Measurements from ENCODE around the gene TFR2. TPM values are rescaled to one million over a fixed set of nuclear protein-coding genes. Genes with fewer than 3 reads are reported as not detected.

The TFR2 gene
- total RNA-seq, 1 donor from 2014 or later: 0.25 TPM

DNA sequence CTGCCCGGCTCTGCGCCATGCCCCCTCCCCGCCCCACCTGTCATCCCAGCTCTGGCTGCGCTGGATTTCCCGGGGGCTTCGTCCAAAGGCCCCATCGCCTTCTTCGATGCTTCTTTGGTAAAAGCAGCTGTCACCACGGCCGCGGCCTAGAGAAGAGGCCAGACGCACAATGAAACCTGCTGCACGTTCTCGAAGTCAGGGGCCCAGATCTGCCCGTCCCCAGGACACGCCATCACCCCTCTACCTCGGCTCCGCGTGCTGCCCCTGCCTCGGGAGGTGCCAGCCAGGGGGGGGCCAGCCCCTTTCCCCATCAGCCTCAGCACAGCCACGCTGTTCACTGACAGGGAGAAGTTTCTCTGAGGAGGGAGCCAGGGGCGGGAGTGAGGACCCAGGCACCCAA, 45.9 kb upstream of the TFR2 start:
- no peaks in the 10 kb centered on the region for H3K9me3 ChIP-seq
- TF ChIP-seq POLR2AphosphoS5 (IDR thresholded peaks at IDR 0.05; ENCODE audit: insufficient read depth in 1 of 2, low read depth in 1 of 2) (no peak), POLR2A (IDR thresholded peaks at IDR 0.05) (no peak), CTCF (IDR thresholded peaks at IDR 0.05) (no peak)
- no peak overlapping the region for H3K4me3 ChIP-seq
- peaks cover 4 to 63% of the 10 kb centered on the region in 2 donors for H3K36me3 ChIP-seq
- peaks cover 48% of the 10 kb centered on the region for H3K4me1 ChIP-seq
- no peak overlapping the region for H3K27ac ChIP-seq
- no peaks in the 10 kb centered on the region for H3K27me3 ChIP-seq
- intact Hi-C loops (cut with DNase I): no loop called here
- no peak for DNase-seq (ENCODE audit: extremely low spot score in 2 of 2)

DNA sequence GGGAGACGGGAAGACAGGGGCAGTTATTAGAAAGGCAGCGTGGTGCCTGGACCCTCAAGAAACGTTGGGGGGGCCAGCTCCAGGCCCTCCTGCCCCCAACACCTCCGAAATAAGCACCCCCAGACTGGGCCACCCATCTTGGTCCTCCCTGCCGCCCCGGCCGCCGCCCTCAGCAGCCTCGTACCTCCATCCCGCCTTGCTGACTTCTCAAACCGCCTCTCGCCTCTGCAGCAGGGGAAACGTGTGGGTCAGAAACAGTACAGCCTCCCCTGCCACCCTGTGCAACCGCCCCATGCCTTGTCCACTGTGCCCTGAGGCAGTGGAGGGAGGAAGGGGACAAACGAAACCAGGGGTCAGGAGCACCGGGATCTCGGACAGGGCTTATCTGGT, 45.5 kb upstream of the TFR2 start:
- Histone ChIP-seq H3K27me3 (no peaks in the 10 kb centered on the region), H3K4me1 (peaks cover 43% of the 10 kb centered on the region), H3K9me3 (no peaks in the 10 kb centered on the region), H3K27ac (no peak overlapping the region), H3K36me3 (peaks cover 7 to 67% of the 10 kb centered on the region in 2 donors), H3K4me3 (no peak overlapping the region)
- no peak for DNase-seq (ENCODE audit: extremely low spot score in 2 of 2)
- intact Hi-C loops (cut with DNase I): no loop called here
- TF ChIP-seq POLR2AphosphoS5 (IDR thresholded peaks at IDR 0.05; ENCODE audit: insufficient read depth in 1 of 2, low read depth in 1 of 2) (no peak), CTCF (IDR thresholded peaks at IDR 0.05) (no peak), POLR2A (IDR thresholded peaks at IDR 0.05) (no peak)

DNA sequence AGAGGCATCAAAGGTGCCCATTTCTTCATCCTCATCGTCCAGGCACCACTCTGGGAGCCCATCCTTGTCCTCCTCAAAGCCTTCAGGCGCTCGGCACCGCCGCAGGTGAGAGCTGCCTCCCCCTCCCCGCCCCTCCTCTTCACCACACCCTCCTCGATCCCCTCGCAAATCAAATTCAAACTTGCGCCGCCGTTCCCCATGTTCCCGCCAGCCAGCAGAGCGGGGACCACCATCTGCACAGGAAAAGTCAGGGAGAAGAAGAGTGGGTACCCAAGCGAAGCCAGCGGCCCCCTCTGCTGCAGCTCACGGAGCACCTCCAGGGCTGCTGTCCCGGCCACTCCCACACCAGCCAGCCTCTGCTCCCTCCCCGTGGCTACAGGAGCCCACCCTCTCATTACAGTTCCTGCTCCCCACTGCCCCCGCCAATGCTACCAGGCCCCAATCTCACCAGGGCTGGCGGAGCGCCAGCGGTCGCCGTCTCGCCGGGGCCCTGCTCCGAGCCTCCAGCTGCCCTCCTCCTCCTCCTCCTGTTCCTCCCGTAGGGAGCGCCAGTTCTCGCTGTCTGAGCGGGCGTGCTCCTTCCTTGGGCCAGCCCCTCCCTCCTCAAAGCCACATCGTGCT, 45.0 kb upstream of the TFR2 start:
- Histone ChIP-seq H3K4me3 (no peak overlapping the region), H3K9me3 (no peaks in the 10 kb centered on the region), H3K36me3 (peaks cover 7 to 72% of the 10 kb centered on the region in 2 donors), H3K27ac (no peak overlapping the region), H3K27me3 (no peaks in the 10 kb centered on the region), H3K4me1 (peaks cover 38% of the 10 kb centered on the region)
- TF ChIP-seq POLR2A (IDR thresholded peaks at IDR 0.05) (no peak), CTCF (IDR thresholded peaks at IDR 0.05) (no peak), POLR2AphosphoS5 (IDR thresholded peaks at IDR 0.05; ENCODE audit: insufficient read depth in 1 of 2, low read depth in 1 of 2) (no peak)
- no peak for DNase-seq (ENCODE audit: extremely low spot score in 2 of 2)
- intact Hi-C loops (cut with DNase I): no loop called here

DNA sequence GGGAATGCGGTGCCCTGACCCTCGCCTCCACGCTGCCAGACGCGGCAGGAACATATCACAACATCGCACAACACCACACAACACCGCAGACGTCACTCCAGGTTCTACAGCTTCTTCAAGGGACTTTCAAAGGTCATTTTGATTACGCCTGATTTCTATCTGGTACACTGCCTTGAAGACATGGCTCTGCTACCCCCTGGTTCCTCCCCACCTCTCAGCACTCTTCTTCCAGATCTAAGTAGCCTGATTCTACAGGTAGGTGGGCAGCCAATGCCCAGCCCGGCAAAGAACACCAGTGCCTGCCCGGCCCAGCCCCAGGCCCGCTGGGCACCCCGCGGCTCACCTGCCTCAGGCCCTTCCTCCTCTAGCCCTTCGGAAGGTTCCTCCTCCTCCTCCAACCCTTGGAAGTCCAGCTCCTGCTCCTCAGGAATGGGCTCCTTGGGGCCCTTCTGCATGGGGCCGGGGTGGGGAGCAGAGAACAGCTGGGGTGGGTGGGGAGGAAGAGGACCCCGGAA, 44.3 kb upstream of the TFR2 start:
- H3K4me3 ChIP-seq: no peak overlapping the region
- H3K27me3 ChIP-seq: no peaks in the 10 kb centered on the region
- peaks cover 7 to 73% of the 10 kb centered on the region in 2 donors for H3K36me3 ChIP-seq
- no peak for TF ChIP-seq CTCF (IDR thresholded peaks at IDR 0.05)
- no peak for TF ChIP-seq POLR2AphosphoS5 (IDR thresholded peaks at IDR 0.05; ENCODE audit: insufficient read depth in 1 of 2, low read depth in 1 of 2)
- H3K4me1 ChIP-seq: peaks cover 36% of the 10 kb centered on the region
- DNase-seq (ENCODE audit: extremely low spot score in 2 of 2): no peak
- no peak overlapping the region for H3K27ac ChIP-seq
- intact Hi-C loops (cut with DNase I): no loop called here
- H3K9me3 ChIP-seq: no peaks in the 10 kb centered on the region

DNA sequence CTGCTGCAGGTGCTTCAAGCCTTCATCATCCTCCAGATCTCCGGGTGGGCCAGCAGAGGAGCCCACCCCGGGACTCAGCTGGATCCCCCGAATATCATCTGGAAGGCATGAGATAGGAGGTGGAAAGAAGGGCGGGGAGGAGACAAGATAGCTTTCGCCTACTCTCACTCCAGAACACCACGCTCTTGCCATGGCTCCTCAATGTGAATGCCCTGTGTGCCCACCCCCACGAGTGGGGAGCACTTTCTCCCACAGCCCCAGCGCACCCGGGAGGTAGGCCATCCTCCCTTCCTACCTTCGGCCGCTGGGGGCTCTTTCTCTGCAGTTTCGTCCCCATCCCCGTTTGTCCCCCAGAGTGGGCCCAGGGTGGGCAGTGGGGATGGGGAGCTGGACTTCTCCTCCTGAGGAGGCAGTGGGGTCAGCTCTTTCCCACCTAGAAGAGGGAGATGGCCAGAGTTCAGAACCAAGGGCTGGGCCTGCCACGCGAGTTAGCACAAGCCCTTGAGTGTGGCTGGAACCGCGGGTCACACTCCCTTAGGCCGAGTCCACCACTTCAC, 43.8 kb upstream of the TFR2 start:
- no peak for DNase-seq (ENCODE audit: extremely low spot score in 2 of 2)
- TF ChIP-seq CTCF (IDR thresholded peaks at IDR 0.05): no peak
- TF ChIP-seq POLR2A (IDR thresholded peaks at IDR 0.05): no peak
- TF ChIP-seq POLR2AphosphoS5 (IDR thresholded peaks at IDR 0.05; ENCODE audit: insufficient read depth in 1 of 2, low read depth in 1 of 2): no peak
- H3K9me3 ChIP-seq: no peaks in the 10 kb centered on the region
- intact Hi-C loops (cut with DNase I): no loop called here
- H3K4me3 ChIP-seq: no peak overlapping the region
- peaks cover 36% of the 10 kb centered on the region for H3K4me1 ChIP-seq
- no peaks in the 10 kb centered on the region for H3K27me3 ChIP-seq
- peaks cover 7 to 73% of the 10 kb centered on the region in 2 donors for H3K36me3 ChIP-seq
- no peak overlapping the region for H3K27ac ChIP-seq
